ENCODE data around the gene UXS1. TPM values are rescaled to one million over a fixed set of nuclear protein-coding genes. Genes with fewer than 3 reads are reported as not detected.
A peak's percentile ranks its signal among the peaks of the same experiment; 100 is the strongest.

UXS1 gene
- total RNA-seq, 4 donors from 2014 or later: 23.5 to 40.4 (median 33.1) TPM

DNA sequence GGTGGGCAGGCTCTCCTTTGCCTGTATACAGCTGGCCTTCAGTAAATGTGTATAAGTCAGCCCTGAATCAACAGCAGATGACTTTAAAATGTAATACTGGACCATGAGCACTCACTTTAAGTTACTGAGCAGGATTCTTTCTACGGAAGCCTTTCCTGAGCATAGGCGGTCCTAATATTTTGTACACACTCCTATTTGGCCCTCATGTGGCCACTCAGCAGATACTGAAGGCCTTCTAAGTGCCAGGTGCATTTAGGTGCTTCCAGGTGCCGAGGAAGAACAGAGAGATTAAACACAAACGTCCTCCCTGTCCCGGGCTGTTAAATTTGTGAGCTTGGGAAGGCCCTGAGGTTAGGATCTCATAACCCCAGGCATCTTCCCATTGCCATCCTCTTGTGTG is 27.0 kb downstream of the UXS1 start:
- no peak overlapping the region for H3K27ac ChIP-seq
- intact Hi-C loops (cut with DNase I): no loop called here

DNA sequence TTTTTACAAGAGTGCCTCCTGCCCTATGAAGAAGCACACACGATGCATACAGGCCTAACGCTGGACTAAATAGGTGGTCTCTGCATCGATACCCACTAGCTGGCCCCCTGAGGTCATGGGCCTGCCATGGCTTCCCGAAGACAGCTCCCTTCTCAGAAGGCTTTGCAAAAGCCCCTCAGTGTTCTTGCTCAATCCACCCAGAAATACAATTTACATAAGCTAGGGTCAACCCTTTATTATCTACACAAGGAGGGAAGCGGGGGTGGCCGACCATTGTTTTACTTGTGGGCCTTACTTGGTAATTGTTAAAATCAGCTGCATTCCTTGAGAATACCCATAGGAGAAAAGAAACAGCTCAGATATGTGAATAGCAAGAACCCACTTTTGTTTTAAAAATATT is 28.5 kb downstream of the UXS1 start:
- TF ChIP-seq POLR2A (IDR thresholded peaks at IDR 0.05): no peak
- TF ChIP-seq, protein P1, sequence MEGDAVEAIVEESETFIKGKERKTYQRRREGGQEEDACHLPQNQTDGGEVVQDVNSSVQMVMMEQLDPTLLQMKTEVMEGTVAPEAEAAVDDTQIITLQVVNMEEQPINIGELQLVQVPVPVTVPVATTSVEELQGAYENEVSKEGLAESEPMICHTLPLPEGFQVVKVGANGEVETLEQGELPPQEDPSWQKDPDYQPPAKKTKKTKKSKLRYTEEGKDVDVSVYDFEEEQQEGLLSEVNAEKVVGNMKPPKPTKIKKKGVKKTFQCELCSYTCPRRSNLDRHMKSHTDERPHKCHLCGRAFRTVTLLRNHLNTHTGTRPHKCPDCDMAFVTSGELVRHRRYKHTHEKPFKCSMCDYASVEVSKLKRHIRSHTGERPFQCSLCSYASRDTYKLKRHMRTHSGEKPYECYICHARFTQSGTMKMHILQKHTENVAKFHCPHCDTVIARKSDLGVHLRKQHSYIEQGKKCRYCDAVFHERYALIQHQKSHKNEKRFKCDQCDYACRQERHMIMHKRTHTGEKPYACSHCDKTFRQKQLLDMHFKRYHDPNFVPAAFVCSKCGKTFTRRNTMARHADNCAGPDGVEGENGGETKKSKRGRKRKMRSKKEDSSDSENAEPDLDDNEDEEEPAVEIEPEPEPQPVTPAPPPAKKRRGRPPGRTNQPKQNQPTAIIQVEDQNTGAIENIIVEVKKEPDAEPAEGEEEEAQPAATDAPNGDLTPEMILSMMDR (IDR thresholded peaks at IDR 0.05): no peak
- H3K27me3 ChIP-seq: no peaks in the 10 kb centered on the region
- no peak overlapping the region for H3K4me3 ChIP-seq
- H3K27ac ChIP-seq: no peak overlapping the region
- DNase-seq: no peak
- peaks cover 0 to 10% (median 5%) of the 10 kb centered on the region in 3 donors for H3K4me1 ChIP-seq
- peaks cover 0 to 8% (median 0%) of the 10 kb centered on the region in 3 donors for H3K36me3 ChIP-seq
- 69 to 83% methylated on average over 4 to 5 of the region's 6 CpGs for WGBS, 2 donors
- H3K9me3 ChIP-seq: no peaks in the 10 kb centered on the region
- intact Hi-C loops (cut with DNase I): no loop called here

More for the DNA sequence above, 27.0 kb downstream of the UXS1 start:
- Histone ChIP-seq H3K4me3 (no peak overlapping the region), H3K27me3 (no peaks in the 10 kb centered on the region), H3K4me1 (peaks cover 0 to 1% (median 0%) of the 10 kb centered on the region in 3 donors), H3K9me3 (no peaks in the 10 kb centered on the region), H3K36me3 (no peaks in the 10 kb centered on the region)
- no peak for DNase-seq
- no peak for TF ChIP-seq POLR2A (IDR thresholded peaks at IDR 0.05)
- TF ChIP-seq, protein P1 (IDR thresholded peaks at IDR 0.05): no peak
- WGBS, 2 donors: 77 to 90% methylated on average over 5 of the region's 5 CpGs

DNA sequence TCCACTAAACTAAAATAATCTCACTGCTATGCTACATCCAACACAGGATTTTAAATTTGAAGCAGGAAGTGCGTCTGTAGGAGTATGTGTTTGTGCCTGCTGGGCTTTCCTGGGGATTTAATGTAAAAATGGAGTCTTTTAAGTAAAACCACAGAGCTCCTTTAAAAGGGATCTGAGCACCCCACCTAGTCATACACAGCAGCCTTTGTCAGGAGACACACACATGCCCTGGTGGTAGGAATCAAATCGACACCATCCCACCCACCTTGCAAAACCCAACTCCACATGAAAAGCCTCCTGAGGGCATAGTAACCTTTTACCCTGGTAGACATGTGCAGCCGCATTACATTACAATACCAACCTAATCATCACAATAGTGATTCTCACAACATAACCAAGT is 29.1 kb downstream of the UXS1 start:
- no peaks in the 10 kb centered on the region for H3K9me3 ChIP-seq
- H3K4me1 ChIP-seq: peaks cover 0 to 10% (median 5%) of the 10 kb centered on the region in 3 donors
- 86 to 89% methylated on average over 3 of the region's 3 CpGs for WGBS, 2 donors
- intact Hi-C loops (cut with DNase I): no loop called here
- H3K27ac ChIP-seq: no peak overlapping the region
- DNase-seq: no peak
- no peaks in the 10 kb centered on the region for H3K27me3 ChIP-seq
- TF ChIP-seq POLR2A (IDR thresholded peaks at IDR 0.05): no peak
- TF ChIP-seq, protein P1 (IDR thresholded peaks at IDR 0.05): no peak
- peaks cover 0 to 14% (median 0%) of the 10 kb centered on the region in 3 donors for H3K36me3 ChIP-seq
- no peak overlapping the region for H3K4me3 ChIP-seq

DNA sequence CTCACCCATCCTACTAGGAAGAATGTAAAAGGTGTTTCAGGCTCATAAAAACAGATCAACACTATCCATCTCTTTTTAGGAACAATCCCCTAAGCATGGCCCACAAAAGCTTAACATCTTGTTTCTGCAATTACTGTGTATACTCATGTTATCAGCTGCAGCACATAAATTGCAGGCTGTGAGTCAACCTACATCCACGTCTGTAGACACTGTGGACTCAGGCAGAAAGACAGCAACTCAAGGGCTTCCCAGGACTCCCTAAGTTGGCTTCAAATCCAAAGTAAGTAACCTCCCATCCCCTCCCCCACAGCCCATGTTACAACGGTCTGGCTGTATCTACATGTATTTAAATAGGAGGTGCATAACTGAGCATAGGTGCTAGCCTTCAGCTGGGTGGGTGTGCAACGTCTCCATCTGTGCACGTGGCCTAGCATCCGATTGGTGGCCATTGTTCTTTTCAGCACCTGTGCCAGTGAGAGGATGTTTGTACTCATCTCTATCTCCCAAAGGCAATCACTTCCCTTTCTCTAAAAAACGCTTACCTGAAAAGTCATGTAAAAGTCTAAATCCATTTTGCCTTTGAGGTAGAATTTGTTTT is 30.1 kb downstream of the UXS1 start:
- intact Hi-C loops (cut with DNase I): no loop called here
- no peak for TF ChIP-seq POLR2A (IDR thresholded peaks at IDR 0.05)
- TF ChIP-seq, protein P1 (IDR thresholded peaks at IDR 0.05): no peak
- 61% methylated on average over 6 of the region's 6 CpGs for WGBS, 2 donors
- Histone ChIP-seq H3K9me3 (no peaks in the 10 kb centered on the region), H3K4me1 (peaks cover 0 to 10% (median 5%) of the 10 kb centered on the region in 3 donors), H3K36me3 (peaks cover 0 to 24% (median 2%) of the 10 kb centered on the region in 3 donors), H3K27ac (no peak overlapping the region), H3K27me3 (no peaks in the 10 kb centered on the region), H3K4me3 (no peak overlapping the region)
- DNase-seq: no peak

DNA sequence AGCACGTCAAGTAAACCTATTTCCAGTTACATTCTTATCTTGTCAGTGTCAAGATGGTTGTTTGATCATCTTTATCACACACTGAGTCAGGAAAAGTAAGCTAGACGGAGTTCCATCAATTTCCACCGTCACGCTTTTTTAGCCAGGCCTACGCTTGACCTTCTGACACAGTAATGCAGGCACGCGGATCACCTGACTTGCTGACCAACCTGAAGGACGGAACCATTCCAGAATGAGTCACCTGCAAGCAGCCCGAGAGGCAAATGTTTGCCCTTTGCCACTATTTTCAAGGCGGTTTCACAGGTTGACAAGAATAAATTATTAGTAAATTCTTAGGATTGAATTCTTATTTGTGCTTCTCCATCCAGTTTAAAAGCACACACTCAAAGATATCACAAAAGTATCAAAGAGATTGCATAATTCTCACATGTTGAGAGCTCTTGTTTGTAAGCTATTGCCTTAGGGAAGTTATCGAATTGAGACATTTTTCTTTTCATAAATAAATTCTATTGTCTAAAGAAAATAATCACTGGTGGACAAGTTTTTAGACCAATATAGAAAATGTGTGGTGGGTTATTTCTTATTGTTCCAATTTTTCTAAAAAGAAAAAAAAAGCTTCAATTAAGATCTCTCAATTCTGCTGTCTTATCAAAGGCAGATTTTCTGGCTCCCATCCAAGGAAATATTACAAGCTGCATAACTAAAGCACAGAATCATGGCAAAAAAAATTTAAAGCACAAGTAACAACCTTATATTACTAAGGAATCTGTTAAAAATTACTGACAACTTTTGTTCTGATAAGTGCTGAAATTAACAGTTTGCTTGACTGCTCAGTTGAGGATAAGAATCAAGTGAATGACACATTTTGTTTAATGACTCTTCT is 31.9 kb downstream of the UXS1 start:
- no peak for TF ChIP-seq POLR2A (IDR thresholded peaks at IDR 0.05)
- TF ChIP-seq, protein P1 (IDR thresholded peaks at IDR 0.05): no peak
- peaks cover 0 to 41% (median 6%) of the 10 kb centered on the region in 3 donors for H3K36me3 ChIP-seq
- H3K27ac ChIP-seq: peak overlapping the region in 1 of 4 donors; percentile 18
- WGBS, 2 donors: 68 to 77% methylated on average over 11 of the region's 11 CpGs
- intact Hi-C loops (cut with DNase I): no loop called here
- peaks cover 0 to 10% (median 5%) of the 10 kb centered on the region in 3 donors for H3K4me1 ChIP-seq
- no peak for DNase-seq
- H3K9me3 ChIP-seq: no peaks in the 10 kb centered on the region
- no peaks in the 10 kb centered on the region for H3K27me3 ChIP-seq
- H3K4me3 ChIP-seq: no peak overlapping the region
